Large intestine (tissue), 12 donors: ENCODE results near the gene TTC24. TPM values are rescaled to one million over a fixed set of nuclear protein-coding genes. Genes with fewer than 3 reads are reported as not detected.

ENCODE experiments used
- DNase-seq, 2 donors: peaks; one replicate each; pipeline versions ENCODE4 v3.0.0 to v3.0.0-alpha.2; 2013
- H3K27ac ChIP-seq: one replicate; pipeline ENCODE4 v1.5.1; 2013; ENCODE audit warnings: low read length
- H3K27me3 ChIP-seq: 2 replicates; pipeline ENCODE4 v1.6.1; 2013; ENCODE audit warnings: low read length; ENCODE audit not compliant: control insufficient read depth, insufficient read depth
- H3K36me3 ChIP-seq: 2 replicates; pipeline ENCODE4 v1.6.1; 2013; ENCODE audit warnings: low read length; ENCODE audit not compliant: control insufficient read depth, insufficient read depth
- H3K4me1 ChIP-seq: one replicate; pipeline ENCODE4 v1.6.1; 2013; ENCODE audit warnings: low read length; ENCODE audit not compliant: control insufficient read depth, insufficient read depth
- H3K4me3 ChIP-seq: one replicate; pipeline ENCODE4 v1.5.1; 2013; ENCODE audit warnings: low read length
- H3K9me3 ChIP-seq: one replicate; pipeline ENCODE4 v1.6.1; 2013; ENCODE audit warnings: mild to moderate bottlenecking, low read depth, low read length, moderate library complexity; ENCODE audit not compliant: control insufficient read depth
- WGBS: methylation state at CpG from one replicate; pipeline ENCODE4 v1.1.5; 2013; ENCODE audit warnings: low lambda C conversion rate; ENCODE audit not compliant: insufficient coverage; 5-methylcytosine and 5-hydroxymethylcytosine counted together
- long read RNA-seq, 11 donors: transcript quantifications; one replicate each; lab custom pipeline, GENCODE V29; 2026
- polyA plus RNA-seq: library from polyadenylated mRNA; unstranded; fragments of 120-200 nt; gene quantifications from one replicate; pipeline ENCODE4 v1.2.1, GENCODE V29; 2013

TTC24 gene
- 0.15 TPM for polyA plus RNA-seq
- long read RNA-seq, donor 1 = 0 reads
- long read RNA-seq, donor 2 = 0 reads
- long read RNA-seq, donor 3 = 0 reads
- long read RNA-seq, donor 4 = 0 reads
- long read RNA-seq, donor 5 = 0 reads
- long read RNA-seq, donor 6 = 0 reads
- long read RNA-seq, donor 7 = 0 reads
- long read RNA-seq, donor 8 = 0 reads
- long read RNA-seq, donor 9 = 0 reads
- long read RNA-seq, donor 10, partial matches to known transcripts = 55 of 55 reads
- long read RNA-seq, donor 10, other reads (novel, unspliced or antisense) = 0 of 55 reads
- long read RNA-seq, donor 11 = 0 reads

GRCh38 chr1:156579472-156579871, at the start of gene TTC24:
Gene TTC24, plus strand, starts transcription at chr1:156579723. Its CDS starts 1,642 bp downstream, at chr1:156581365.
- no peak within 1 kb of the TSS for H3K27ac ChIP-seq
- no peak within 1 kb of the TSS for H3K4me3 ChIP-seq
- no peaks in the 10 kb centered on the region for H3K4me1 ChIP-seq
- H3K36me3 ChIP-seq = no peaks in the 10 kb centered on the region
- DNase-seq = no peak
- WGBS = no CpG with 5 or more reads among the region's 5 CpGs
- H3K27me3 ChIP-seq = peaks cover 2% of the 10 kb centered on the region
- H3K9me3 ChIP-seq = no peaks in the 10 kb centered on the region

DNA sequence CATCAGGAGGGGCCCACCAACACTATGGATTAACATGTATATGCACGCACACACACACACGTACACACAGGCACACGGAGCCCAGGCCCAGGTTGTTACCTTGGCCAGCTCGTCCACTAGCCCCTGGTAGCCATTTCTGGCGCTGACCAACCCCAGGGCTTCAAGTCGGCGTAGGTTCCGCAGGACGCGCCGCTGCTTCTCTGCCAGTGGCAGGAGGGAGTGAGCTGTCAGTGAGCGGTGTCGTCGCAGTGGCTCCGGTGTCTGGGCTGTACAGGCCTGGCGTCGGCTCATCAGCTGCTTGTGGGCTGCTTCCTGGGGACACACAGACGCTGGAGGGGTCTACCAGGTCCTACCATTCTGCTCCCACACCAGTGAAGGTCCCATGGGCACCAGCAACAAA, 49.5 kb upstream of the TTC24 start:
- Histone ChIP-seq H3K4me3 (no peak overlapping the region), H3K36me3 (peaks cover 20% of the 10 kb centered on the region), H3K4me1 (peaks cover 10% of the 10 kb centered on the region), H3K27ac (no peak overlapping the region), H3K9me3 (no peaks in the 10 kb centered on the region), H3K27me3 (no peaks in the 10 kb centered on the region)
- DNase-seq = no peak
- whole genome bisulfite sequencing = no CpG with 5 or more reads among the region's 18 CpGs

DNA sequence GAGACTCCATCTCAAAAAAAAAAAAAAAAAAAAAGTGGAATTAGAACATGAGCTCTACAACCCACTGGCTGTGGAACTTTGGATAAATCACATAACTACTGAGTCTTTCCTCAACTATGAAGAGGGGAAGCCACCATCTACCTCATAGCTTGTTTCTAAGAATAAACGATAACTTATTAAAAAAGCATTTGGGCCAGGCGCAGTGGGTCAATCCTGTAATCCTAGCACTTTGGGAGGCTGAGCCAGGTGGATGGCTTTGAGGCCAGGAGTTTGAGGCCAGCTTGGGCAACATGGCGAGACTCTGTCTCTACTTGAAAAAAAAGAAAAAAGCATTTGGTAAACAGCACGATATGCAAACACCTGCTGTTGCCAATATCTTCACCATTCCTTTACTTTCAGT, 47.1 kb upstream of the TTC24 start:
- WGBS = no CpG with 5 or more reads among the region's 4 CpGs
- no peaks in the 10 kb centered on the region for H3K27me3 ChIP-seq
- H3K36me3 ChIP-seq = peaks cover 33% of the 10 kb centered on the region

DNA sequence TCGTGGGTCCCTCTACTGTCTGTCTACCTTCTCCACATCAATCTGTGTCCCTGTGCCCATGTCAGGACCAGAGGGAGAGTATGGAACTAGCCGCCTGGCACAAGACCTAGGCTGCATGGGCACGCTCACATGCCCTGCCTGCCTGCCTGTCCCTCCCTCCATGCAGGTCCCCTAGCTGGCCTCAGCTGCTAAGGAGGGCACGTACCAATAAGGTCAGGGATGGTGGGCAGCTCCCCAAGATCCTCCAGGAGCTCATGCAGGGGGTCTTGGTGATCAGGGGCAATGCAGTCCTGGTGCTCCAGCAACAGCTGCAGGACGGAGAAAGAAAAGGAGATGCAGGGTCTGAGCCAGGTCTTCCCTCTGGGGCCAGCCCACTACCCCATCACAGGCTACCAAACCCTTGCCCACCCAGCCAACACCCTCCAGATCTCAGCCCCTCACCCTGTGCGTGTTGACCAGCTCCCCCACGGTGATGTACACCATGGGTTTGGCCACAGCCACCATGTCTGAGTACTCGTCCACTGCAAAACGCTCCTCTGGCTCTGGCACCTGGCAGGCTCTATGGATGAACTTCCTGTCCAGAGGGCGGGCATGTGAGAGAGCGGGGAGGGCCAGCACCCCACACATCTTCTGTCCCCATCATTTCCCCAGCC, 45.8 kb upstream of the TTC24 start:
- DNase-seq = no peak
- H3K27me3 ChIP-seq = no peaks in the 10 kb centered on the region
- peaks cover 31% of the 10 kb centered on the region for H3K36me3 ChIP-seq
- WGBS = no CpG with 5 or more reads among the region's 11 CpGs
- H3K4me3 ChIP-seq = no peak overlapping the region
- H3K4me1 ChIP-seq = no peaks in the 10 kb centered on the region
- H3K9me3 ChIP-seq = no peaks in the 10 kb centered on the region
- no peak overlapping the region for H3K27ac ChIP-seq

More for the DNA sequence above, 47.1 kb upstream of the TTC24 start:
- Histone ChIP-seq H3K4me3 (no peak overlapping the region), H3K27ac (no peak overlapping the region), H3K9me3 (no peaks in the 10 kb centered on the region), H3K4me1 (no peaks in the 10 kb centered on the region)
- DNase-seq = no peak

- no CpG with 5 or more reads among the region's 12 CpGs for WGBS
- no peak for DNase-seq
- Histone ChIP-seq H3K4me3 (no peak overlapping the region), H3K27me3 (no peaks in the 10 kb centered on the region), H3K36me3 (peaks cover 35% of the 10 kb centered on the region), H3K27ac (no peak overlapping the region), H3K4me1 (no peaks in the 10 kb centered on the region), H3K9me3 (no peaks in the 10 kb centered on the region)
These were observed 45.0 kb upstream of the TTC24 start for GRCh38 chr1:156534424-156535060.

DNA sequence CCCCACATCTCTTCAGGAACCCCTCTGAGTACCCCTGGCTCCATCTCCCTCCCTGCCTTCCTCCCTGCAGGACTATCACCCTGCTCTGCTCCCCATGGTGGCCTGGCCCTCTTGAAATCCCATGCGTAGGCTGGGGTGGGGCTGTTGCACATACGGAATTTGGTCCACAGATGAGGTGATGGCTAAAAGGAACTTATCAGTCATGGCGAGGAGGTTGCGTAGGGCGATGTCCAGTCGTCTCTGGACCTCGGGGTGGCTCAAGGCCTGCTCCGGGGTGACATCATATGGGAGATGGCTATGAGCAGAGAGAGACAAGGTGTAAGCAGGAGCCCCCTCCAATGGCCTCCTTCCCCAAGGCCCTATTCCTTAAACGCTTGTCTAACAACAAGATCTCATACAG, 42.5 kb upstream of the TTC24 start:
- H3K4me1 ChIP-seq = peaks cover 2% of the 10 kb centered on the region
- no CpG with 5 or more reads among the region's 9 CpGs for WGBS
- H3K36me3 ChIP-seq = peaks cover 30% of the 10 kb centered on the region
- DNase-seq = no peak
- no peaks in the 10 kb centered on the region for H3K9me3 ChIP-seq
- no peak overlapping the region for H3K27ac ChIP-seq
- H3K4me3 ChIP-seq = no peak overlapping the region
- H3K27me3 ChIP-seq = no peaks in the 10 kb centered on the region

DNA sequence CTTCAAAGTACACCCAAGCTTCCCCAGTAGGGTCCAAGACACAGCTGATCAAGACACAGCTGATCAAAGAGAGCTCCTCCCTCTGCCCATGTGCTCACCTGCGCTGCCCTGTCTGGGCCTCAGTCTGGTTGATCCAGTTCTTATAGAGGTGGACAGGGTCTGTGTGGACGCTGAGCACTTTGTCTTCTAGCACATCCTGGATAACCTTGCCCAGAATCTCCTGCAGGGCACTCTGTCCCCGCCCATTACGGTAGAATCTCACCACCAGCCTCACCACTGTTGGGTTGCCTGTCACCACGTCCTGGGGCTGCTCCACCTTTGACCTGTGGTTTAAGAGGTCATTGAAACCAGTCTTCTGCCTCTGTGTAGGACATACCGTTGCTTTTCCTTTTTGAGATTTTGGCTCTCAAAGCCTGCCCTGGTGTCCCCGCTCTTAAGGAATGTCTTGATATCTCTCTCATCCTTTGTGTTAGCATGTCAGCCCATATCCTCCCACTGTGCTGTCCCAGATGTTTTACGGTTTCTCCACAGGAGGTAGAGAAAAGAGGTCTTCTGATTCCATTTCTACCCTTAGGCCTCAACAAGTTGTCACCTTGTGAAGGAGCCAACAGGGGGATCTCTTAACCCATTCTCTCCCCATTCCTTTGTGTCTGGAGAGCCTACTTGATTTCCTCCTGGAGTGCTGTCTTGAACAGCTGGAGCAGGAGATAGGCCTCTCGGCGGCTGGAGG, 40.6 kb upstream of the TTC24 start:
- Histone ChIP-seq H3K4me3 (no peak overlapping the region), H3K36me3 (peaks cover 33% of the 10 kb centered on the region), H3K9me3 (no peaks in the 10 kb centered on the region), H3K4me1 (peaks cover 2% of the 10 kb centered on the region), H3K27me3 (no peaks in the 10 kb centered on the region), H3K27ac (no peak overlapping the region)
- no peak for DNase-seq
- 100% methylated on average over 1 of the region's 10 CpGs for WGBS

DNA sequence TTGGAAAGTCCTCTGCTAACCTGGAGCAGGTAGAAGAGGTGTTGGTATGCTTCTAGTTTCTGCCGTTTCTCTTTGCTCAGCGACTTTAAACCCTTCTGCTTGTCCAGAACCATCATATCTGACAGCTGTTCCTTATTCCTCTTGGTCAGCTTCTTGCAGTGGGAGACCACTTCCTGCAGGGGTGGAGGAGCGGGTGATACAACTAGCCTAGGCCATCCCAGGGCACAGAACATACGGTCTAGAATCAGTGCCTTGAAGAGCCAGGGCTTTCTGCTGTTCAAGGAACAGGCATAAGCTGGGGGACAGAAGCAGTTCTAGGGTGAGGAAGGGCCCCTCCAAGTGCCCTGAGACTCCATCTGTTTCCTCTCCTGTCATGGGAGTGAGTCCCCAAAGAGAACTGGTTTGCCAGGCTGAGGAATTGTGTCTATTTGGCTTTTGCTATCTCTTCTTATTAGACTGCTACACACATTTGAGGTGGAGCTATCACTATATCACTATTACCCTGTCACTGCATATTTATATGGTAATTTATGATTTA, 39.6 kb upstream of the TTC24 start:
- Histone ChIP-seq H3K36me3 (peaks cover 31% of the 10 kb centered on the region), H3K4me3 (no peak overlapping the region), H3K9me3 (no peaks in the 10 kb centered on the region), H3K4me1 (peaks cover 2% of the 10 kb centered on the region), H3K27ac (no peak overlapping the region), H3K27me3 (no peaks in the 10 kb centered on the region)
- no peak for DNase-seq
- no CpG with 5 or more reads among the region's 4 CpGs for WGBS

DNA sequence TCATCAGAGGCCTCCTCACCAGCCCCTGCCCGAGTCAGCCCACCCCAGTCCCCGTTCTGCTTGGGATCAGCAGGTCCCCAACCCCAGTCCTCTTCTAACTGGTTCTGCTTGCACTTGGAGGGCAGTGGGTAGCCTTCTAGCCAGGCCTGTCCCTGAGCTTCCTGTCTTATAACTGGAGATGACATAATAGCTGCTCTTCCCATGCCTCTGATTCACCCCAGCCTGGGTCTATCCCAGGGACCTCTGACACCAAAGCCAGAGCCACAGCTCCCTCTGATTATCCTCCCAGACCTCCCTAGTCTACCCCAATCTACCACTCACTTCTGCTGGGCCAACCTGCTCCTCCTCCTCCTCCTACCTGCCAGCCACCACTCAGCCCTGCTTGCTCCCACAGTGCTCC, 38.6 kb upstream of the TTC24 start:
- WGBS = no CpG with 5 or more reads among the region's 2 CpGs
- Histone ChIP-seq H3K36me3 (peaks cover 25% of the 10 kb centered on the region), H3K4me1 (peaks cover 2% of the 10 kb centered on the region), H3K27me3 (no peaks in the 10 kb centered on the region), H3K9me3 (no peaks in the 10 kb centered on the region), H3K27ac (no peak overlapping the region), H3K4me3 (no peak overlapping the region)
- DNase-seq = no peak

GRCh38 chr1:156543066-156543465, 36.5 kb upstream of the TTC24 start:
- H3K27ac ChIP-seq = no peak overlapping the region
- peaks cover 30% of the 10 kb centered on the region for H3K36me3 ChIP-seq
- no peaks in the 10 kb centered on the region for H3K27me3 ChIP-seq
- no CpG with 5 or more reads among the region's 1 CpG for WGBS
- H3K4me3 ChIP-seq = no peak overlapping the region
- no peak for DNase-seq
- no peaks in the 10 kb centered on the region for H3K9me3 ChIP-seq
- peaks cover 2% of the 10 kb centered on the region for H3K4me1 ChIP-seq
